ENCODE results near the gene ZDHHC14.

DNA sequence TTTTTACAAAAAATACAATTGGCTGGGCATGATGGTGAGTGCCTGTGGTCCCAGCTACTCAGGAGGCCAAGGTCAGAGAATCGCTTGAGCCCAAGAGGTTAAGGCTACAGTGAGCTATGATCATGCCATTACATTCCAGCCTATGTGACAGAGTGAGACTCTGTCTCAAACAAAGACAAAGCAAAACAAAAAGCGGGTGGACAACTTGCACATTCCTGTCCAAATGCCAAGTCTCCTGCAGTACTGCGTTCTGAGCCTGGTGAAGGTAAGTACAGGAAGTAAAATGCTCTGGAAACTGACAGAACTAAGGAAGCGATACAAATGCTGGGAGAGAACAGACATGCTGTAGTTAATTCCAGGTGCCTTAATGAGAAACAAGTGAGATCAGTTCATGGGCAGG is 37.3 kb upstream of the ZDHHC14 start:
- no peak for TF ChIP-seq EZH2 (IDR thresholded peaks at IDR 0.05; ENCODE audit: low read length, unreplicated experiment)
- TF ChIP-seq, protein P1, sequence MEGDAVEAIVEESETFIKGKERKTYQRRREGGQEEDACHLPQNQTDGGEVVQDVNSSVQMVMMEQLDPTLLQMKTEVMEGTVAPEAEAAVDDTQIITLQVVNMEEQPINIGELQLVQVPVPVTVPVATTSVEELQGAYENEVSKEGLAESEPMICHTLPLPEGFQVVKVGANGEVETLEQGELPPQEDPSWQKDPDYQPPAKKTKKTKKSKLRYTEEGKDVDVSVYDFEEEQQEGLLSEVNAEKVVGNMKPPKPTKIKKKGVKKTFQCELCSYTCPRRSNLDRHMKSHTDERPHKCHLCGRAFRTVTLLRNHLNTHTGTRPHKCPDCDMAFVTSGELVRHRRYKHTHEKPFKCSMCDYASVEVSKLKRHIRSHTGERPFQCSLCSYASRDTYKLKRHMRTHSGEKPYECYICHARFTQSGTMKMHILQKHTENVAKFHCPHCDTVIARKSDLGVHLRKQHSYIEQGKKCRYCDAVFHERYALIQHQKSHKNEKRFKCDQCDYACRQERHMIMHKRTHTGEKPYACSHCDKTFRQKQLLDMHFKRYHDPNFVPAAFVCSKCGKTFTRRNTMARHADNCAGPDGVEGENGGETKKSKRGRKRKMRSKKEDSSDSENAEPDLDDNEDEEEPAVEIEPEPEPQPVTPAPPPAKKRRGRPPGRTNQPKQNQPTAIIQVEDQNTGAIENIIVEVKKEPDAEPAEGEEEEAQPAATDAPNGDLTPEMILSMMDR (conservative IDR thresholded peaks at IDR 0.05; ENCODE audit: low read depth, low read length), result no peak

Data from PC-3 (cell line).